ENCODE data around the gene TUBB.

TUBB gene

GRCh38 chr6:30719791-30720737, at the start of gene TUBB:
TUBB (plus strand) TSS chr6:30720352; CDS start chr6:30720507, 155 bp downstream.
- DNase-seq (ENCODE audit: low read depth in 2 of 2), result peak; percentile 93 to 94

DNA sequence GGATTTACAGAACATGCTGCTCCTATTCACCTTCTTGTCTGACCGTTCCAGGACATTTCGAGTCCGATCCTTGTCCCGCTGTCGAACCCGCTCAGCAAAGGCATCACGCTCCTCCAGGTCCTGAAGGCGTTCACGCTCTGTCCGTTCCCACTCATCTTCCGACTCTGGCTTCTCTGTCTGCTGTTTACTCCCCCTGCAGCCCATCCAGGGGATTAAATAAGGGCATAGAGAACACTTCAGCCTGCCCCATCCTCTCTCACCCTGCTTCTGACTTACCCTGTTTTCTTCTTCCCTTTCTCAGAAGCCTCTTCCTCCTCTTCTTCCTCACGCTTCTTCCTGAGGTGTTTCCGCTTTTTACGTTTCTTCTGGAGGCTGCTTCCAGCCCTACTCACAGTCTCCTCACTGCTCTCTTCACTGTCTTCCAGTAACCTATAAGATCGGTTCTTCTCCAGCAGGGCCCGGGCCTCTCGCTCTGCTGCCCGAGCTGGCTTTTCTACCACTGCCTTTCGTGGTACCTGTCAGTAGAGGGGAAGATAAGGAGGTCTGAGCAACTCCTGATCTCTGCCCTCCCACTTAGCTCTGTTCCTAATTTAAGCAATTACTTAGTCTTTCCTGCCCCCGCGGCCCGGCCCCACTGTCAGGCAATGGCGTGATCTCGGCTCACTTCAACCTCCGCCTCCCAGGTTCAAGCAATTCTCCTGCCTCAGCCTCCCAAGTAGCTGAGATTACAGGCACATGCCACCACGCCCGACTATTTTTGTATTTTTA, 49.2 kb upstream of the TUBB start:
- no peak for DNase-seq (ENCODE audit: low read depth in 2 of 2)

DNA sequence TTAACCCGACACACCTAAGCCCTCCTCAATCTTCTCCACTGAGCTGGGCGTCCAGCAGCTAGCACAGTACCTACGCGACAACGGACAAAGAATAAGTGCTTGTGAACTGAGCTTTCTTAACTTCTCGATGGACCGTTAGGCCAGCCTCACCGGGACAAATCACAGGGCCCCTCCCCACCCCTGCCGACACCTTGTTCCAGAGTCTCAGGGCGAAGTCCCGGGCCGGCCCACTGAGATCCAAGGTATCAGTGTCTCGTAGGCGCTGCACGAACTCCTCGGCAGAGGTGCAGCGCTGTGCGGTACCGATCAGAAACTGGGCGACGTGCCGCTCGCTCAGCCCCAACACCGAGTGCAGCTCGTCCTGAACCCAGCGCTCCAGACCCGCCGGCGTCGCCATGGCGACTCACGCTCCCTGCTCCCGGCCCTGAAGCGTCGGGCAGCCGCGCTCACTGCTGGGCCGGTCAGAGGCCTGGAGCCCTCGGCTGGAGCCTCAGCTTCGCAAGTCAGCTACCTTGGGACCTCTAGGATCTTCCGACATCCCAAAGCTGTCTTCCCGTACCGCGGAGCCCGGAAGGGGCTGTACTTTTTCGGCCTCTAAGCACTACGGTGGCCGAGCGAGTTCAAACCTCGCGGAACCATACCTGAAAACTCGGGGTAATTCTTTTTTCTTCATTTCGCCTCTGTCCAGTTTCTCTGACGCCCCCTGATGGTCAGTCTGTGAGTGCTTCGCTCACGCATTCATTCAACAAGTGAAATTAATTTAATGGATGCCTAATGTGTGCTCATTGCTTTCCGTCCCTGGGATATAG, 47.5 kb upstream of the TUBB start, which contains the start of gene DHX16:
DHX16 (minus strand) TSS at position 562 of the 809 bp plus-strand sequence; CDS start at position 397, 165 bp downstream.
- peak; percentile 82 to 91 for DNase-seq (ENCODE audit: low read depth in 2 of 2)

- no peak for DNase-seq (ENCODE audit: low read depth in 2 of 2)
Measured at GRCh38 chr6:30676660-30677285, 43.4 kb upstream of the TUBB start.

- DNase-seq (ENCODE audit: low read depth in 2 of 2), result peak; percentile 84 to 93
Measured at GRCh38 chr6:30678964-30679726, 41.0 kb upstream of the TUBB start.

DNA sequence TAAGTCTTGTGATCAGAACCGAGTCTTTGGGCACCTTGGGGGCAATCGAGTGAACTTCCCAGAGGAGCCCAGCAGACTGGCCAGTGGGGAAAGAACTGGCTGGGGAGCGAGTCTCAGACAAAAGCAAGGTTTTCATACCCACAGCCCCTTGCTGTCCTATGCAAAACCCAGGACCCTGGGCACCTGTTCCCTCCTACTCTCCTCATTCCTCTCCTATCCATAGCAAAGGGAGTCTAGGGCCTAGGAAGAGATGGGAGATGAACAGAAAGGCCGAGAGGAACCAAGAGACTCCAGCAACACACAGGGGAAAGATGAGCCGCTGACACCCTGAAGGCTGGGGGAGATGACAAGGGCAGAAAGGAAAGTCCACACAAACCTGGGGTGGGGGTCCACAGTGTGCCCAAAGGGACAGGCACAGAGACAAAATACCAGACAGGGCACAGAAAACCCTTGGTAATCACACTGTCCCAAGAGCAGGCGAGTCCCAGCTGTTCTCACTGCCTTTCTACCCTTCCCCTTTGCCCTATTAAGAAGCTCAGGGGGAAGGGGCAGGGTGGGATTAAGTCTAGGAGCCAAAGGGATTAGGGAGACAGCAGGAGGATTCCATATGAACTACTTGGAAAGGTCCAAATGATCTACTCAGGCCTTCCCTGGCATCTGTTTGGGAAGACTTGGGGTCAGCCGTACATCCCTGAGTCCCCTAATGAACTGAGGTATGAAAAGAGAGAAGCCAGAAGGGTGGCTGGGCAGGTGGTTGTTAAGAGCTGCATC, 40.2 kb upstream of the TUBB start:
- DNase-seq (ENCODE audit: low read depth in 2 of 2), result no peak

- no peak for DNase-seq (ENCODE audit: low read depth in 2 of 2)
Measured at GRCh38 chr6:30681766-30682142, 38.4 kb upstream of the TUBB start.

GRCh38 chr6:30682143-30683117, 37.7 kb upstream of the TUBB start:
- DNase-seq (ENCODE audit: low read depth in 2 of 2), result peak; percentile 75 to 80

GRCh38 chr6:30683183-30683979, 36.8 kb upstream of the TUBB start:
- no peak for DNase-seq (ENCODE audit: low read depth in 2 of 2)

- DNase-seq (ENCODE audit: low read depth in 2 of 2), result no peak
Measured at GRCh38 chr6:30683980-30684338, 36.2 kb upstream of the TUBB start.

GRCh38 chr6:30684386-30685156, 35.6 kb upstream of the TUBB start:
- DNase-seq (ENCODE audit: low read depth in 2 of 2), result peak in 1 of 2 donors; percentile 48

DNA sequence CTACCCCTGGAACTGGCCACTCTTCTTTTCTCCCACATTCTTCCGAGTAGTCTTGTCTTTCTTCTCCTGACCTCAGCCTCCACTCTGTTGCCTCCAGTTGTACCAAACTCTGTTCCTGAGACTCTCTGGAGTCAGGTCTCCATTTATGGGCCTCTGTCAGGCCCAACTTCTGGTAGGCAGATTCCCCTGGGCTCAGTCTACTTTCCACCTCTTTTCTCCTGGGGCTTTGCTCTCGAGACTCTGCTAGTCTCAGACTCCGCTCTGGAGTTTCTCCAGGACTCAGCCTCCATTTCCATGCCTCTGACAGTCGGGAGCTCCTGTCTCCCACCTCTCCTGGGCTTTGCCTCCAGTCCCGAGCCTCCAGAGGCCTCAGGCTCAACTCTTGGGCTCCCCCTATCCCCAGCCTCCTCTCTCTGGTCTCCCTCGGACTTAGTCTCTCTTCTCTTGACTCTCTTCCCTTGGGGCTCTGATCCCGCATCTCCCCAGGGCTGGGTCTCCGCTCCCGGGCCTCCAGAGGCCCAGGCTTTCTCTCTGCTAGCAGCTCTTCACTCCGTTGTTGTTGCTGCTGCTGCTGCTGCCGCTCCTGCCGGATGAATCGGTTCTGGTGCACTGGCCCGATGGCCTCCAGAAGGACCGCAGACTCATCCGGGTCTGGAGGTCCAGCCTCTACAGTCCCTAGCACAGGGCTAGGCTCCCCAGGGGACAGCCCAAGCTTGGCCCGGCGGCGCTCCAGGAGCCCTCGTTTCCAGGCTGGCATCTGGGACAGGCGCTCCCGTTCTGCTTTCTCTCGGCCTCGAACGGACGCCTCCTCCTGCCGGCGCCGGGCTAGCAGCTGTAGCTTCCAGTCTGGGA, 34.8 kb upstream of the TUBB start:
- no peak for DNase-seq (ENCODE audit: low read depth in 2 of 2)

DNA sequence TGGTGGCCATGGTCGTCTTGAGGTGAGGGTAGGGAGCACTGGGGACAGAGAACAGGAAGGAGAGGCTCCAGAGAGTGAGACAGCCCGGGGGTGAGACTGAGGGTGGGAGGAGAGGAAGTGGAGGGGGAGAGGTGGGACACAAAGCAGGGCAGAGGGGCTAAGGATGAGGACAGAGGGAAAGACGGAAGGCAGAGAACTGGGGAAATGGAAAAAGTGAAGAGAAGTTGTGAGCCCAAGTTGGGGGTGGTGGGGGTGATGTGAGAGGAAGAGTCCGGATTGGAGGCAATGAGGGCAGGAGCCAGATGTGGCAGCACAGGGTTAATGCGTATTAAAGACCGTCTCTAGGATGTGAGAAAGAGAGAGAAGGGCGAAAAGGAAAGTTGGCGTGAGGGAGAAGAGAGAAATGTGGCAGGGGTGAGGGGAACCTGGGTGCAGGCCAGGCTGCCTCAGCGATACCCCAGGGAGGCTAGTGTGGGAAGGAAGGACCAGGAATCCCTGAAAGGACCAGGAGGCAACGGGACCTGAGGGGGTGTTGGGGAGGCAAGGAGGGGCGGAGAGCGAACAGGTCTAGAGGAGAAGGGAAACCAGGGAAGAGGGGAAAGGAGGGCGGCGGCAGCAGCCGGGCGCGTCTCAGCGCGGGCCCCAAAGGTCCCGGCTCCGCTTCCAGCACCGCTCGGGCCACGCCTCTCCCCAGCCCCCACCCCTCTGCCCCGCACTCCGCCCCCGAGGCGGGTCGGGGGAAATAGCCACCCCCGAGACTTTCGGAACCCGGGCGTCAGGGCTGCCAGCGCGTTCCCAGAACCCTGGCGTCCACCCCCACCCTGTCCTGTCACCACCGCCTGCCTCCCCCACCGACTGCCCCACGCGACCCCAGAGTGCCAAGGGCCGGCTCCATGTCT, 33.9 kb upstream of the TUBB start, which contains the start of gene PPP1R18:
PPP1R18 (minus strand) TSS at position 637 of the 899 bp plus-strand sequence; CDS start at position 10, 627 bp downstream.
- peak; percentile 79 to 86 for DNase-seq (ENCODE audit: low read depth in 2 of 2)

DNA sequence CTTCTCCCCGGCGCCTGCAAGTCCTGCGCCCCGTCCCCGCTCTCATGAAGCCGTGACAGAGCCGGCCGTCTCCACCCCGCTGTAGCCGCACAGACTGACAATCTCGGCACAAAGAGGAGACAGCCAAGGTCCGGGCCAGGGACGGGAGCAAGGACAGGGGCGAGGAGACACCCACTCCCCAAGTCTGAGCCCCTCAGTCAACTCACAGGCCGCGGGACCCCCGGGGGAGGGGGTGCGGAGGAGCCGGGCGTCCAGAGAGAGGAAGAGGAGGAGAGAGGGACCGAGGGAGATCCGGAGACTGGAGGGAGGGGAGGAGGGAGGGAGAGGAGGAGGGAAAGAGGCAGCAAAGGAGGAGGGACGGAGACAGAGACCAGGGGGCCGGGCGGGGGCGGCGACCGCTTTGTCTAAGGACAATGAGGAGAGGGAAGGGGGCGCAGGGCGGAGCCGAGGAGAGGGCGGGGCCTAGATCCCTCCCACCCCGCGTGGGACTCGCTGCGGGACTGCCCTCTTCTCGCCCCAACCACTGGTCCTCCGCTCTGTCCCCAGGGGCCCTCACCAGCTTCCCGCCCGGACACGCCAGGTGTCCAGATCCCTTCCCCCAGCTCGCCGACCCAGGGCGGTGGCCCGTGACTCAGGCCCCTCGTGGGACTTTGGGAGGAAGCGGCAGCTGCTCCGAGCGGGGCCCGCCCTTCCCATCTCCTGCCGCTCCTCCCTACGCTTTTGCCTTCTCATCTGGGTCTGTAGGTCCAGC, 33.1 kb upstream of the TUBB start:
- peak; percentile 82 to 90 for DNase-seq (ENCODE audit: low read depth in 2 of 2)

All from stimulated activated CD4-positive, alpha-beta T cell treated with anti-CD3 and anti-CD28 coated beads, Interleukin-4, amount 100 ng/mL, for 48 hours (primary cell).